SK-N-SH (cell line): ENCODE measurements around the gene TIGAR. TPM values are rescaled to one million over a fixed set of nuclear protein-coding genes. Genes with fewer than 3 reads are reported as not detected.

Experiments used
- CTCF ChIA-PET: fragments of 300-600, 350-600 bp; formaldehyde crosslinking; extraction: SDS; loops from one replicate; lab custom pipeline; 2021; lab: Yijun Ruan, JAX
- POLR2A ChIA-PET: fragments of 350-600 bp; sonication (Branson Sonifier 250); formaldehyde crosslinking; extraction: SDS; loops from one replicate; lab custom pipeline; 2020; ENCODE audit warnings: antibody characterized with exemption, inconsistent platforms; lab: Yijun Ruan, JAX
- DNase-seq: peaks from one replicate; pipeline ENCODE4 v3.0.0; 2012
- H2AFZ ChIP-seq: fragments of 200-600 bp; sonication (generic); 2 replicates; pipeline ENCODE4 v1.8.1; 2016; ENCODE audit warnings: antibody characterized with exemption, mild to moderate bottlenecking, low read depth
- H3F3A ChIP-seq: fragments of 200-600 bp; sonication (generic); replicated peaks from 2 replicates; pipeline ENCODE3; 2016; ENCODE audit warnings: antibody characterized with exemption, mild to moderate bottlenecking; ENCODE audit not compliant: insufficient read depth
- H3K27ac ChIP-seq, 2 experiments: fragments of 200-500 bp in 1 of 2; fragments of 200-600 bp in 1 of 2; sonication (Bioruptor generic) in 1 of 2; sonication (generic), shearing (Covaris generic) in 1 of 2; 2 replicates each; pipeline versions ENCODE4 v1.5.1 to v1.6.1; 2014 to 2016; ENCODE audit warnings: low read depth in 2 of 2, inconsistent platforms in 1 of 2, low read length in 1 of 2, mild to moderate bottlenecking in 1 of 2, mixed read lengths in 1 of 2
- H3K27me3 ChIP-seq: fragments of 200-600 bp; sonication (generic), shearing (Covaris generic); 2 replicates; pipeline ENCODE4 v1.6.1; 2016; ENCODE audit warnings: mixed run types; ENCODE audit not compliant: insufficient read depth
- H3K36me3 ChIP-seq, 2 experiments: fragments of 200-500 bp in 1 of 2; fragments of 200-600 bp in 1 of 2; sonication (Bioruptor generic) in 1 of 2; sonication (generic) in 1 of 2; replicated peaks in 1 of 2; 2 replicates each; pipeline versions ENCODE3 to v1.5.1; 2014 to 2016; ENCODE audit warnings: low read length in 1 of 2, mild to moderate bottlenecking in 1 of 2; ENCODE audit not compliant: insufficient read depth in 2 of 2, control insufficient read depth in 1 of 2
- H3K4me1 ChIP-seq, 2 experiments: fragments of 200-500 bp in 1 of 2; fragments of 200-600 bp in 1 of 2; sonication (Bioruptor generic) in 1 of 2; sonication (generic), shearing (Covaris generic) in 1 of 2; 2 replicates each; pipeline versions ENCODE4 v1.5.1 to v1.6.1; 2014 to 2016; ENCODE audit warnings: low read depth in 1 of 2, low read length in 1 of 2, mixed run types in 1 of 2; ENCODE audit not compliant: insufficient read depth in 2 of 2, control insufficient read depth in 1 of 2
- H3K4me2 ChIP-seq: fragments of 200-600 bp; sonication (generic), shearing (Covaris generic); 2 replicates; pipeline ENCODE4 v1.6.1; 2017; ENCODE audit warnings: mixed run types
- H3K4me3 ChIP-seq, 2 experiments: fragments of 200-500 bp in 1 of 2; fragments of 200-600 bp in 1 of 2; sonication (Bioruptor generic) in 1 of 2; sonication (generic), shearing (Covaris generic) in 1 of 2; 2 replicates each; pipeline versions ENCODE4 v1.5.1 to v1.8.1; 2014 to 2016; ENCODE audit warnings: low read depth in 2 of 2, inconsistent platforms in 1 of 2, low read length in 1 of 2, mild to moderate bottlenecking in 1 of 2, mixed read lengths in 1 of 2, moderate library complexity in 1 of 2
- H3K79me2 ChIP-seq: fragments of 200-600 bp; sonication (generic); 2 replicates; pipeline ENCODE4 v1.8.1; 2017; ENCODE audit warnings: mild to moderate bottlenecking; ENCODE audit not compliant: insufficient read depth
- H3K9ac ChIP-seq: fragments of 200-600 bp; sonication (generic); 2 replicates; pipeline ENCODE4 v1.6.1; 2017; ENCODE audit warnings: mixed run types
- H3K9me2 ChIP-seq: fragments of 200-600 bp; sonication (generic); 2 replicates; pipeline ENCODE4 v1.6.1; 2017; ENCODE audit warnings: mixed run types
- H3K9me3 ChIP-seq: fragments of 200-600 bp; sonication (generic); 2 replicates; pipeline ENCODE4 v1.6.1; 2017; ENCODE audit warnings: mixed run types, mild to moderate bottlenecking, moderate library complexity
- H4K20me1 ChIP-seq: fragments of 200-600 bp; sonication (generic); 2 replicates; pipeline ENCODE4 v1.6.1; 2017; ENCODE audit warnings: mild to moderate bottlenecking, mixed run types; ENCODE audit not compliant: insufficient read depth
- ELF1 ChIP-seq: IDR thresholded peaks from 2 replicates; pipeline ENCODE4 v1.4.0; 2012
- EP300 ChIP-seq, 2 experiments: IDR thresholded peaks; 2 replicates each; pipeline versions ENCODE4 v1.4.0 to v1.6.1; 2012; ENCODE audit warnings: borderline replicate concordance in 1 of 2, low read depth in 1 of 2, low read length in 1 of 2
- EZH2phosphoT487 ChIP-seq: fragments of 200-600 bp; sonication (generic); IDR thresholded peaks from 2 replicates; pipeline ENCODE4 v1.6.1; 2017; ENCODE audit warnings: low read depth, mixed run types, mild to moderate bottlenecking, antibody characterized with exemption, moderate library complexity, borderline replicate concordance
- FOXM1 ChIP-seq: IDR thresholded peaks from 2 replicates; pipeline ENCODE4 v1.4.0; 2012; ENCODE audit warnings: low read depth, mild to moderate bottlenecking
- GABPA ChIP-seq: IDR thresholded peaks from 2 replicates; pipeline ENCODE4 v1.4.0; 2012; ENCODE audit warnings: low read depth, mild to moderate bottlenecking
- JUND ChIP-seq: IDR thresholded peaks from 2 replicates; pipeline ENCODE4 v1.4.0; 2012
- MXI1 ChIP-seq: IDR thresholded peaks from 2 replicates; pipeline ENCODE4 v1.6.1; 2012; ENCODE audit warnings: mild to moderate bottlenecking, low read depth, low read length, improper control_type of control experiment
- NFIC ChIP-seq: IDR thresholded peaks from 2 replicates; pipeline ENCODE4 v1.4.0; 2012; ENCODE audit warnings: borderline replicate concordance
- PBX3 ChIP-seq: IDR thresholded peaks from 2 replicates; pipeline ENCODE4; 2012
- POLR2AphosphoS5 ChIP-seq: IDR thresholded peaks from 2 replicates; pipeline ENCODE4 v1.6.1; 2012; ENCODE audit warnings: low read depth, low read length
- RAD21 ChIP-seq: IDR thresholded peaks from 2 replicates; pipeline ENCODE4 v1.6.1; 2012; ENCODE audit warnings: mild to moderate bottlenecking, low read length
- RCOR1 ChIP-seq: fragments of 150-350 bp; IDR thresholded peaks from 2 replicates; pipeline ENCODE4 v1.6.1; 2017; ENCODE audit warnings: antibody characterized with exemption, low read length
- REST ChIP-seq: IDR thresholded peaks from 2 replicates; pipeline ENCODE4 v1.6.1; 2012; ENCODE audit warnings: mild to moderate bottlenecking, low read depth, low read length, moderate library complexity
- RFX5 ChIP-seq: IDR thresholded peaks from 2 replicates; pipeline ENCODE4 v1.6.1; 2012; ENCODE audit warnings: mild to moderate bottlenecking, improper control_type of control experiment, low read length
- RXRA ChIP-seq: IDR thresholded peaks from 2 replicates; pipeline ENCODE4 v1.4.0; 2012; ENCODE audit warnings: low read depth, mild to moderate bottlenecking, borderline replicate concordance
- SIN3A ChIP-seq: IDR thresholded peaks from 2 replicates; pipeline ENCODE4 v1.6.1; 2012; ENCODE audit warnings: low read depth, mild to moderate bottlenecking, low read length, moderate library complexity, borderline replicate concordance
- SMC3 ChIP-seq: IDR thresholded peaks from 2 replicates; pipeline ENCODE4 v1.6.1; 2012; ENCODE audit warnings: low read depth, low read length, improper control_type of control experiment
- TAF1 ChIP-seq: IDR thresholded peaks from 2 replicates; pipeline ENCODE4 v1.6.1; 2012; ENCODE audit warnings: low read depth, mild to moderate bottlenecking, low read length, moderate library complexity, borderline replicate concordance
- TCF12 ChIP-seq: IDR thresholded peaks from 2 replicates; pipeline ENCODE4 v1.4.0; 2012
- USF1 ChIP-seq: IDR thresholded peaks from 2 replicates; pipeline ENCODE4 v1.4.0; 2012; ENCODE audit warnings: low read depth, borderline replicate concordance
- YY1 ChIP-seq: IDR thresholded peaks from 2 replicates; pipeline ENCODE4 v1.4.0; 2012; ENCODE audit warnings: low read depth, mild to moderate bottlenecking
- ZBTB33 ChIP-seq: IDR thresholded peaks from 2 replicates; pipeline ENCODE4 v1.4.0; 2012; ENCODE audit warnings: low read depth, borderline replicate concordance
- WGBS: methylation state at CpG from one replicate; pipeline ENCODE4 v1.1.6; 2017; ENCODE audit warnings: low lambda C conversion rate; 5-methylcytosine and 5-hydroxymethylcytosine counted together
- polyA plus RNA-seq, 3 experiments: library from polyadenylated mRNA; depleted of rRNA; stranded (reverse); fragments of >200 nt; gene quantifications; 2 replicates each; pipeline ENCODE4 v1.2.3, GENCODE V29; 2012

The TIGAR gene
- polyA plus RNA-seq, 1 of the 3 experiments (the other 2 are of a cell fraction) = 8.3 TPM

- Histone ChIP-seq H3F3A (no peaks in the 10 kb centered on the region), H3K27me3 (no peaks in the 10 kb centered on the region), H3K4me2 (no peak overlapping the region), H4K20me1 (peaks cover 42% of the 10 kb centered on the region), H2AFZ (no peak overlapping the region), H3K9me2 (no peaks in the 10 kb centered on the region), H3K36me3 (peaks cover 36 to 49% of the 10 kb centered on the region in 2 experiments), H3K9me3 (no peaks in the 10 kb centered on the region), H3K79me2 (peaks cover 55% of the 10 kb centered on the region), H3K4me1 (no peaks in the 10 kb centered on the region), H3K27ac (no peak overlapping the region), H3K4me3 (no peak overlapping the region), H3K9ac (no peak overlapping the region)
- no peak for DNase-seq
- ChIA-PET POLR2A (no interaction called here), CTCF (interaction anchor here (1.2 kb wide), 1 partner anchor 55 kb away, joined by 4 read pairs; no protein-coding TSS in a partner anchor)
- TF ChIP-seq EZH2phosphoT487 (no peak), RAD21 (no peak), TCF12 (no peak), POLR2AphosphoS5 (no peak)
- 88% methylated on average over 4 of the region's 4 CpGs for WGBS
Measured at GRCh38 chr12:4331842-4332241, 10.8 kb downstream of the TIGAR start.

GRCh38 chr12:4346931-4347330 lies 25.9 kb downstream of the TIGAR start:
- Histone ChIP-seq H2AFZ (no peak overlapping the region), H3K27ac (no peak overlapping the region), H3F3A (no peaks in the 10 kb centered on the region), H3K9ac (no peak overlapping the region), H4K20me1 (no peaks in the 10 kb centered on the region), H3K4me1 (no peaks in the 10 kb centered on the region), H3K36me3 (peaks cover 16 to 28% of the 10 kb centered on the region in 2 experiments), H3K4me3 (no peak overlapping the region), H3K4me2 (no peak overlapping the region), H3K27me3 (no peaks in the 10 kb centered on the region), H3K9me2 (no peaks in the 10 kb centered on the region), H3K79me2 (no peaks in the 10 kb centered on the region), H3K9me3 (no peaks in the 10 kb centered on the region)
- no peak for DNase-seq
- TF ChIP-seq JUND = no peak
- TF ChIP-seq RCOR1 = no peak
- no peak for TF ChIP-seq USF1
- TF ChIP-seq FOXM1 = no peak
- no peak for TF ChIP-seq PBX3
- no peak for TF ChIP-seq REST
- no peak for TF ChIP-seq NFIC
- TF ChIP-seq RFX5 = no peak
- no peak for TF ChIP-seq GABPA
- no peak for TF ChIP-seq TAF1
- no peak for TF ChIP-seq MXI1
- no peak for TF ChIP-seq EP300 (IDR thresholded peaks at IDR 0.05; ENCODE audit: borderline replicate concordance in 1 of 2, low read depth in 1 of 2, low read length in 1 of 2)
- TF ChIP-seq ZBTB33 = no peak
- TF ChIP-seq ELF1 = no peak
- no peak for TF ChIP-seq SIN3A
- no peak for TF ChIP-seq POLR2AphosphoS5
- no peak for TF ChIP-seq SMC3
- no peak for TF ChIP-seq YY1
- no peak for TF ChIP-seq RXRA
- POLR2A ChIA-PET = no interaction called here
- CTCF ChIA-PET = no interaction called here
